Keratinocyte (primary cell): ENCODE results near the gene HSFX3. TPM values are rescaled to one million over a fixed set of nuclear protein-coding genes. Genes with fewer than 3 reads are reported as not detected.

Experiments used
- DNase-seq: peaks from one replicate; pipeline ENCODE4 v3.0.0-alpha.2; 2011; ENCODE audit warnings: low read depth, missing footprints, low spot score
- FAIRE-seq: peaks from 2 replicates; lab custom pipeline; 2011; peaks lifted over from hg19 to GRCh38; lab: Jason Lieb, UNC
- H2AFZ ChIP-seq: 2 replicates; pipeline ENCODE4 v1.6.0; 2012; ENCODE audit warnings: low read length, control low read depth, inconsistent platforms; ENCODE audit not compliant: control insufficient read depth
- H3K27ac ChIP-seq: 2 replicates; pipeline ENCODE4 v1.5.1; 2011; ENCODE audit warnings: low read length; ENCODE audit not compliant: control insufficient read depth, insufficient read depth
- H3K27me3 ChIP-seq: 3 replicates; pipeline ENCODE4 v1.6.0; 2011; ENCODE audit warnings: low read length; ENCODE audit not compliant: control insufficient read depth, insufficient read depth; ENCODE audit errors: extremely low read depth
- H3K36me3 ChIP-seq, 2 experiments: 2 replicates in 1 of 2; 3 replicates in 1 of 2; pipeline ENCODE4 v1.5.1; 2011; ENCODE audit warnings: low read length in 2 of 2, mild to moderate bottlenecking in 1 of 2; ENCODE audit not compliant: control insufficient read depth in 2 of 2, insufficient read depth in 2 of 2; ENCODE audit errors: extremely low read depth in 1 of 2
- H3K4me1 ChIP-seq: 3 replicates; pipeline ENCODE4 v1.5.1; 2011; ENCODE audit warnings: low read length; ENCODE audit not compliant: control insufficient read depth, insufficient read depth; ENCODE audit errors: extremely low read depth
- H3K4me2 ChIP-seq: 3 replicates; pipeline ENCODE4 v1.6.0; 2011; ENCODE audit warnings: low read depth, low read length; ENCODE audit not compliant: control insufficient read depth, insufficient read depth; ENCODE audit errors: extremely low read depth
- H3K4me3 ChIP-seq, 3 experiments: fragments of 200-600 bp in 1 of 3; sonication (generic) in 1 of 3; 2 replicates in 2 of 3; 3 replicates in 1 of 3; pipeline ENCODE4 v1.5.1; 2011 to 2016; ENCODE audit warnings: low read length in 3 of 3, mild to moderate bottlenecking in 3 of 3, control low read depth in 2 of 3, inconsistent platforms in 1 of 3, low read depth in 1 of 3, mixed read lengths in 1 of 3, mixed run types in 1 of 3, moderate library complexity in 1 of 3; ENCODE audit not compliant: control insufficient read depth in 2 of 3, insufficient read depth in 2 of 3; ENCODE audit errors: extremely low read depth in 1 of 3
- H3K79me2 ChIP-seq: 2 replicates; pipeline ENCODE4 v1.6.0; 2012; ENCODE audit warnings: low read length; ENCODE audit not compliant: control insufficient read depth, insufficient read depth
- H3K9ac ChIP-seq: 3 replicates; pipeline ENCODE4 v1.6.0; 2011; ENCODE audit warnings: low read length; ENCODE audit not compliant: control insufficient read depth, insufficient read depth; ENCODE audit errors: extremely low read depth
- H3K9me1 ChIP-seq: 3 replicates; pipeline ENCODE4 v1.6.0; 2011; ENCODE audit warnings: low read length; ENCODE audit not compliant: control insufficient read depth, insufficient read depth; ENCODE audit errors: extremely low read depth
- H3K9me3 ChIP-seq: 2 replicates; pipeline ENCODE4 v1.5.1; 2012; ENCODE audit warnings: low read depth, low read length; ENCODE audit not compliant: control insufficient read depth
- H4K20me1 ChIP-seq: 3 replicates; pipeline ENCODE4 v1.6.0; 2011; ENCODE audit warnings: low read length; ENCODE audit not compliant: control insufficient read depth, insufficient read depth; ENCODE audit errors: extremely low read depth
- EZH2 ChIP-seq: IDR thresholded peaks from one replicate; pipeline ENCODE4 v1.6.1; 2012; ENCODE audit warnings: inconsistent platforms, mild to moderate bottlenecking, low read length, moderate library complexity
- dilution Hi-C: fragments of 300-500 bp; cut with MboI; formaldehyde crosslinking; loops from one replicate; pipeline ENCODE4 v1.7.0; 2020; ENCODE audit warnings: low sequenced_read_pairs; ENCODE audit not compliant: extremely low pct_ligation_motif_present
- polyA plus RNA-seq, 5 experiments: library from polyadenylated mRNA; depleted of rRNA in 3 of 5; stranded (reverse) in 3 of 5; stranded (forward) in 1 of 5; unstranded in 1 of 5; fragments of >200 nt; gene quantifications; 1 replicate in 1 of 5; 2 replicates in 3 of 5; 3 replicates in 1 of 5; pipeline versions ENCODE4 v1.2.1 to v1.2.3, GENCODE V29; 2011 to 2012; ENCODE audit warnings: missing spikeins in 2 of 5, low read depth in 1 of 5, low replicate concordance in 1 of 5
- TF ChIP-seq, protein P1 (sequence below), 3 experiments: IDR thresholded peaks in 1 of 3; conservative IDR thresholded peaks in 1 of 3; optimal IDR thresholded peaks in 1 of 3; 2 replicates in 2 of 3; 3 replicates in 1 of 3; pipeline versions ENCODE3 to v1.5.1; 2011; ENCODE audit warnings: low read length in 3 of 3, mild to moderate bottlenecking in 3 of 3, moderate library complexity in 2 of 3, control low read depth in 1 of 3, inconsistent platforms in 1 of 3; ENCODE audit not compliant: insufficient read depth in 2 of 3; ENCODE audit errors: extremely low read depth in 1 of 3

Gene HSFX3
- polyA plus RNA-seq, 1 donor (not counting 4 experiments of a cell fraction or from before 2014, with no cell fraction given) = not detected

- Histone ChIP-seq H3K36me3 (peaks cover 15 to 22% of the 10 kb centered on the region in 2 experiments), H3K9me3 (no peaks in the 10 kb centered on the region), H3K27me3 (no peaks in the 10 kb centered on the region), H3K79me2 (peaks cover 9% of the 10 kb centered on the region), H3K27ac (no peak overlapping the region), H3K4me1 (peaks cover 35% of the 10 kb centered on the region), H3K4me3 (no peak overlapping the region), H4K20me1 (no peaks in the 10 kb centered on the region), H3K9me1 (no peaks in the 10 kb centered on the region), H3K4me2 (no peak overlapping the region), H3K9ac (no peak overlapping the region), H2AFZ (no peak overlapping the region)
- no peak for TF ChIP-seq EZH2
- TF ChIP-seq, protein P1, sequence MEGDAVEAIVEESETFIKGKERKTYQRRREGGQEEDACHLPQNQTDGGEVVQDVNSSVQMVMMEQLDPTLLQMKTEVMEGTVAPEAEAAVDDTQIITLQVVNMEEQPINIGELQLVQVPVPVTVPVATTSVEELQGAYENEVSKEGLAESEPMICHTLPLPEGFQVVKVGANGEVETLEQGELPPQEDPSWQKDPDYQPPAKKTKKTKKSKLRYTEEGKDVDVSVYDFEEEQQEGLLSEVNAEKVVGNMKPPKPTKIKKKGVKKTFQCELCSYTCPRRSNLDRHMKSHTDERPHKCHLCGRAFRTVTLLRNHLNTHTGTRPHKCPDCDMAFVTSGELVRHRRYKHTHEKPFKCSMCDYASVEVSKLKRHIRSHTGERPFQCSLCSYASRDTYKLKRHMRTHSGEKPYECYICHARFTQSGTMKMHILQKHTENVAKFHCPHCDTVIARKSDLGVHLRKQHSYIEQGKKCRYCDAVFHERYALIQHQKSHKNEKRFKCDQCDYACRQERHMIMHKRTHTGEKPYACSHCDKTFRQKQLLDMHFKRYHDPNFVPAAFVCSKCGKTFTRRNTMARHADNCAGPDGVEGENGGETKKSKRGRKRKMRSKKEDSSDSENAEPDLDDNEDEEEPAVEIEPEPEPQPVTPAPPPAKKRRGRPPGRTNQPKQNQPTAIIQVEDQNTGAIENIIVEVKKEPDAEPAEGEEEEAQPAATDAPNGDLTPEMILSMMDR (optimal IDR thresholded peaks at IDR 0.05 in 1 of 3, IDR thresholded peaks at IDR 0.05 in 1 of 3, conservative IDR thresholded peaks at IDR 0.05 in 1 of 3; ENCODE audit: extremely low read depth in 1 of 3, insufficient read depth in 2 of 3, low read length in 3 of 3) = no peak
- FAIRE-seq = no peak
- dilution Hi-C loops = no loop called here
- DNase-seq = no peak
These were observed 50.0 kb downstream of the HSFX3 start for GRCh38 chrX:149499766-149500165.

- FAIRE-seq (no peak), DNase-seq (no peak)
- H2AFZ ChIP-seq = no peak overlapping the region
- peaks cover 37% of the 10 kb centered on the region for H3K4me1 ChIP-seq
- H3K27me3 ChIP-seq = no peaks in the 10 kb centered on the region
- H3K4me3 ChIP-seq = no peak overlapping the region
- no peak overlapping the region for H3K4me2 ChIP-seq
- TF ChIP-seq EZH2 = no peak
- TF ChIP-seq, protein P1 (optimal IDR thresholded peaks at IDR 0.05 in 1 of 3, IDR thresholded peaks at IDR 0.05 in 1 of 3, conservative IDR thresholded peaks at IDR 0.05 in 1 of 3; ENCODE audit: extremely low read depth in 1 of 3, insufficient read depth in 2 of 3, low read length in 3 of 3) = no peak
- peaks cover 18 to 23% of the 10 kb centered on the region in 2 experiments for H3K36me3 ChIP-seq
- no peaks in the 10 kb centered on the region for H4K20me1 ChIP-seq
- H3K9ac ChIP-seq = no peak overlapping the region
- H3K27ac ChIP-seq = no peak overlapping the region
- no peaks in the 10 kb centered on the region for H3K9me1 ChIP-seq
- H3K79me2 ChIP-seq = peaks cover 1% of the 10 kb centered on the region
- dilution Hi-C loops = no loop called here
- no peaks in the 10 kb centered on the region for H3K9me3 ChIP-seq
These were observed 51.0 kb downstream of the HSFX3 start for GRCh38 chrX:149498767-149499166.

Other genes with a start within 250 kb of the HSFX3 start
- 51.3 to 85.6 TPM (median 59.7 TPM) in 3 replicates for gene IDS, start 44.6 kb downstream of the HSFX3 start, polyA plus RNA-seq
- 8.9 to 12.4 TPM (median 9.3 TPM) in 3 replicates for gene EOLA1, start 8.9 kb downstream of the HSFX3 start, polyA plus RNA-seq
- gene MAGEA9B, start 37.5 kb upstream of the HSFX3 start, polyA plus RNA-seq = not detected in 3 replicates
- 0.10 to 0.40 TPM (median 0.39 TPM) in 3 replicates for gene HSFX2, start 45.4 kb upstream of the HSFX3 start, polyA plus RNA-seq
- 19.5 to 23.0 TPM (median 21.1 TPM) in 3 replicates for gene TMEM185A, start 81.9 kb upstream of the HSFX3 start, polyA plus RNA-seq
- gene MAGEA11, start 162.1 kb upstream of the HSFX3 start, polyA plus RNA-seq = not detected in 3 replicates
- gene HSFX1, start 224.1 kb upstream of the HSFX3 start, polyA plus RNA-seq = 0.23 TPM in 1 of 3 replicates, not detected in the others
- not detected in 3 replicates for gene MAGEA9, start 232.0 kb upstream of the HSFX3 start, polyA plus RNA-seq